Small intestine (tissue), 7 donors: ENCODE results near the gene UBR4. TPM values are rescaled to one million over a fixed set of nuclear protein-coding genes. Genes with fewer than 3 reads are reported as not detected.
A peak's percentile ranks its signal among the peaks of the same experiment; 100 is the strongest.

Source experiments
- DNase-seq, 2 donors: peaks; one replicate each; pipeline versions ENCODE4 v3.0.0 to v3.0.0-alpha.2; 2013
- FAIRE-seq: peaks from 2 replicates; lab custom pipeline; 2012; peaks lifted over from hg19 to GRCh38; lab: Jason Lieb, UNC
- H3K27ac ChIP-seq, 3 donors: one replicate each; pipeline ENCODE4 v1.5.1; 2013; ENCODE audit warnings: low read length in 2 of 3, mild to moderate bottlenecking in 2 of 3, control low read depth in 1 of 3, inconsistent platforms in 1 of 3, low read depth in 1 of 3, moderate library complexity in 1 of 3
- H3K27me3 ChIP-seq, 3 donors: one replicate each; pipeline ENCODE4 v1.6.1; 2013; ENCODE audit warnings: low read length in 3 of 3, inconsistent platforms in 1 of 3; ENCODE audit not compliant: control insufficient read depth in 3 of 3, insufficient read depth in 3 of 3
- H3K36me3 ChIP-seq, 3 donors: one replicate each; pipeline ENCODE4 v1.6.1; 2013; ENCODE audit warnings: low read length in 3 of 3, inconsistent platforms in 1 of 3, low read depth in 1 of 3, mild to moderate bottlenecking in 1 of 3, moderate library complexity in 1 of 3; ENCODE audit not compliant: control insufficient read depth in 3 of 3, insufficient read depth in 2 of 3
- H3K4me1 ChIP-seq, 3 donors: one replicate each; pipeline ENCODE4 v1.6.1; 2013; ENCODE audit warnings: low read length in 2 of 3, inconsistent platforms in 1 of 3, low read depth in 1 of 3, mild to moderate bottlenecking in 1 of 3, moderate library complexity in 1 of 3; ENCODE audit not compliant: control insufficient read depth in 3 of 3, insufficient read depth in 2 of 3
- H3K4me3 ChIP-seq, 3 donors: one replicate each; pipeline ENCODE4 v1.5.1; 2013; ENCODE audit warnings: low read length in 3 of 3, control low read depth in 1 of 3, inconsistent platforms in 1 of 3, low read depth in 1 of 3, mild to moderate bottlenecking in 1 of 3, moderate library complexity in 1 of 3
- H3K9me3 ChIP-seq, 2 donors: one replicate each; pipeline ENCODE4 v1.6.1; 2013; ENCODE audit warnings: low read depth in 1 of 2, low read length in 1 of 2; ENCODE audit not compliant: control insufficient read depth in 2 of 2, insufficient read depth in 1 of 2
- WGBS, 3 donors: extraction: QIAGEN DNeasy Blood & Tissue Kit; methylation state at CpG; one replicate each; pipeline ENCODE4 v1.1.7; 2013; 5-methylcytosine and 5-hydroxymethylcytosine counted together
- polyA plus RNA-seq, 4 donors: library from polyadenylated mRNA; stranded (reverse) in 3 of 4; unstranded in 1 of 4; fragments of 200-250 nt in 3 of 4; fragments of 120-200 nt in 1 of 4; gene quantifications; one replicate each; pipeline versions ENCODE4 v1.2.1 to v1.2.3, GENCODE V29; 2013
- donor health status: healthy with polysubstance abuse.
- donor health status: control.
- donor health status: control.
- donor health status: Bipolar disorder and iron deficiency.
- donor health status: healthy.

Gene UBR4
- polyA plus RNA-seq, 4 donors = 85.9 to 275 (median 143) TPM

GRCh38 chr1:19203440-19203839, 6.6 kb downstream of the UBR4 start:
- FAIRE-seq (no peak), DNase-seq (peak in 1 of 2 donors; percentile 37)
- Histone ChIP-seq H3K27me3 (no peaks in the 10 kb centered on the region), H3K4me3 (no peak overlapping the region), H3K4me1 (peaks cover 6 to 14% (median 10%) of the 10 kb centered on the region in 3 donors), H3K36me3 (peaks cover 5 to 12% (median 8%) of the 10 kb centered on the region in 3 donors), H3K27ac (no peak overlapping the region), H3K9me3 (no peaks in the 10 kb centered on the region)
- WGBS, 3 donors = 37 to 63% (median 47%) methylated on average over 2 of the region's 2 CpGs

DNA sequence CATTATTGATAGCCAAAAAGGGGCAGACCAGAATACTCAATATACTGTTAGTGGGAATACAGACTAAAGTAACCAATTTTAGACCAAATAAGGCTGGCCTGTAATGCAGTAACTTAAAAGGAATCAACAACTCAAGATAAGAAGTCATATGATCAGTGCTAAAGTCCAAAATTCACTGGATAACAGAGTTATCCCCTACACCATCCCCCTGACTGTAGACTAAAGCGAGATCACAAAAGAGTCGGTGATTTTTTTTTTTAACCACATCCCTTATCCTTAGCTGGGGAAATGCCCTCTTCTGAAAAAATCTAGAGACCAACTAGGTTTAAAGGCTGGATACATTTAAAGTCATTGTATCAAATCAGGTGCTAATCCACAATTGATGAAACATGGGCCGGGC, 7.7 kb downstream of the UBR4 start:
- DNase-seq (peak; percentile 52 to 76), FAIRE-seq (no peak)
- Histone ChIP-seq H3K27me3 (no peaks in the 10 kb centered on the region), H3K4me3 (no peak overlapping the region), H3K9me3 (no peaks in the 10 kb centered on the region), H3K4me1 (peaks cover 3 to 14% (median 10%) of the 10 kb centered on the region in 3 donors), H3K36me3 (peaks cover 5 to 14% (median 14%) of the 10 kb centered on the region in 3 donors), H3K27ac (peak overlapping the region in 1 of 3 donors; percentile 21)
- WGBS, 3 donors = 15 to 50% (median 34%) methylated on average over 3 of the region's 3 CpGs

- FAIRE-seq (no peak), DNase-seq (no peak)
- H3K27ac ChIP-seq = no peak overlapping the region
- WGBS, 3 donors = 72 to 90% (median 74%) methylated on average over 4 of the region's 4 CpGs
- H3K4me1 ChIP-seq = peaks cover 3 to 10% (median 10%) of the 10 kb centered on the region in 3 donors
- H3K9me3 ChIP-seq = no peaks in the 10 kb centered on the region
- H3K36me3 ChIP-seq = peaks cover 14 to 26% (median 17%) of the 10 kb centered on the region in 3 donors
- no peaks in the 10 kb centered on the region for H3K27me3 ChIP-seq
- no peak overlapping the region for H3K4me3 ChIP-seq
Measured at GRCh38 chr1:19199969-19200604, 10.0 kb downstream of the UBR4 start.

- DNase-seq (no peak), FAIRE-seq (no peak)
- WGBS, 3 donors = 85 to 91% (median 87%) methylated on average over 4 of the region's 4 CpGs
- no peaks in the 10 kb centered on the region for H3K27me3 ChIP-seq
- no peak overlapping the region for H3K4me3 ChIP-seq
- peaks cover 14 to 26% (median 24%) of the 10 kb centered on the region in 3 donors for H3K36me3 ChIP-seq
- H3K9me3 ChIP-seq = no peaks in the 10 kb centered on the region
- peaks cover 0 to 10% (median 6%) of the 10 kb centered on the region in 3 donors for H3K4me1 ChIP-seq
- no peak overlapping the region for H3K27ac ChIP-seq
Measured at GRCh38 chr1:19199329-19199968, 10.6 kb downstream of the UBR4 start.

DNA sequence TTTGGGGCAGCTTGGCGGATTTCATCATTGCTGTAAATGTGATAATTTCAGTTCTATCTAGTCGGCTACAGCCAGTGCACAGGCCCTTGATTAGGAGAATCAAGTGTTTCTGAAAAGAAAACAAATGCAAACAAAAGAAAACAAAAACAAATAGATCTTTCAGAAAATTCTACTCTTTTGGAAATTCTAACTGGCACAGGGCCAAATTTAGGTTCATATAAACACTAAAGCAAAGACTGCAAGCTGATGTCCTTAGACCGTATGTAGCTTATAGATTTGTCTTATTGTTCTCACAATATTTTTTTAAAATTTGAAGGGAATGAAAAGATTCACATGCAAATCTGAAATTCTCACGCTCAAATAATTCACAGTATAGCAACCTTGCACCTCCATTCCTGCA, 11.2 kb downstream of the UBR4 start:
- Histone ChIP-seq H3K36me3 (peaks cover 14 to 27% (median 26%) of the 10 kb centered on the region in 3 donors), H3K27me3 (no peaks in the 10 kb centered on the region), H3K27ac (no peak overlapping the region), H3K4me3 (no peak overlapping the region), H3K9me3 (no peaks in the 10 kb centered on the region), H3K4me1 (peaks cover 0 to 10% (median 6%) of the 10 kb centered on the region in 3 donors)
- no peak for DNase-seq
- no peak for FAIRE-seq
- 86 to 93% (median 87%) methylated on average over 4 of the region's 4 CpGs for WGBS, 3 donors

- DNase-seq = no peak
- Histone ChIP-seq H3K4me1 (peaks cover 0 to 9% (median 0%) of the 10 kb centered on the region in 3 donors), H3K4me3 (no peak overlapping the region), H3K27me3 (no peaks in the 10 kb centered on the region), H3K36me3 (peaks cover 16 to 30% (median 26%) of the 10 kb centered on the region in 3 donors), H3K27ac (no peak overlapping the region), H3K9me3 (no peaks in the 10 kb centered on the region)
- WGBS, 3 donors = 81 to 89% (median 87%) methylated on average over 2 of the region's 2 CpGs
- FAIRE-seq = no peak
Measured at GRCh38 chr1:19197845-19198244, 12.2 kb downstream of the UBR4 start.

- H3K27me3 ChIP-seq = no peaks in the 10 kb centered on the region
- 63 to 93% (median 90%) methylated on average over 3 of the region's 3 CpGs for WGBS, 3 donors
- DNase-seq = no peak
- H3K4me3 ChIP-seq = no peak overlapping the region
- H3K36me3 ChIP-seq = peaks cover 17 to 39% (median 32%) of the 10 kb centered on the region in 3 donors
- FAIRE-seq = no peak
- no peaks in the 10 kb centered on the region for H3K4me1 ChIP-seq
- H3K9me3 ChIP-seq = no peaks in the 10 kb centered on the region
- H3K27ac ChIP-seq = no peak overlapping the region
Measured at GRCh38 chr1:19196331-19196730, 13.7 kb downstream of the UBR4 start.

DNA sequence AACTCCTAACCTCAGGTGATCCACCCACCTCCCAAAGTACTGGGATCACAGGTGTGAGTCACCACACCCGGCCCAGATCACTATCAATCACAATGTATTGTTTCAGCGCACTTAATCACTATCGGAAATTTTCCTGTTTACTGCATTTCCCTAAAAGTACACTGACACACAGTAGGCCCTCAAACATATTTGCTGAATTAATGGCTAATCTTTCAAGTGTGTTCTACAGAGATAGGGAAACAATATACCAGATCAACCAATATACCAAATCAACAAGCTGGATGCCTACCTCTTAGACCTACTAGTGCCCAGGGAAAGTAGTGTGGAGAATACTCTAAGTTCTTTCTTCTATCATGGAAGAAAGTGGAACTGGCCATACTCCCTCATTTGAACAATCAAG, 17.1 kb downstream of the UBR4 start:
- no peak for FAIRE-seq
- Histone ChIP-seq H3K27me3 (no peaks in the 10 kb centered on the region), H3K27ac (no peak overlapping the region), H3K4me3 (no peak overlapping the region), H3K36me3 (peaks cover 12 to 41% (median 25%) of the 10 kb centered on the region in 3 donors), H3K9me3 (no peaks in the 10 kb centered on the region), H3K4me1 (no peaks in the 10 kb centered on the region)
- WGBS, 3 donors = 72 to 89% (median 83%) methylated on average over 3 of the region's 3 CpGs
- no peak for DNase-seq
